ENCODE results near the gene CTR9. TPM values are rescaled to one million over a fixed set of nuclear protein-coding genes. Genes with fewer than 3 reads are reported as not detected.

The CTR9 gene
- 3.1 TPM for total RNA-seq

DNA sequence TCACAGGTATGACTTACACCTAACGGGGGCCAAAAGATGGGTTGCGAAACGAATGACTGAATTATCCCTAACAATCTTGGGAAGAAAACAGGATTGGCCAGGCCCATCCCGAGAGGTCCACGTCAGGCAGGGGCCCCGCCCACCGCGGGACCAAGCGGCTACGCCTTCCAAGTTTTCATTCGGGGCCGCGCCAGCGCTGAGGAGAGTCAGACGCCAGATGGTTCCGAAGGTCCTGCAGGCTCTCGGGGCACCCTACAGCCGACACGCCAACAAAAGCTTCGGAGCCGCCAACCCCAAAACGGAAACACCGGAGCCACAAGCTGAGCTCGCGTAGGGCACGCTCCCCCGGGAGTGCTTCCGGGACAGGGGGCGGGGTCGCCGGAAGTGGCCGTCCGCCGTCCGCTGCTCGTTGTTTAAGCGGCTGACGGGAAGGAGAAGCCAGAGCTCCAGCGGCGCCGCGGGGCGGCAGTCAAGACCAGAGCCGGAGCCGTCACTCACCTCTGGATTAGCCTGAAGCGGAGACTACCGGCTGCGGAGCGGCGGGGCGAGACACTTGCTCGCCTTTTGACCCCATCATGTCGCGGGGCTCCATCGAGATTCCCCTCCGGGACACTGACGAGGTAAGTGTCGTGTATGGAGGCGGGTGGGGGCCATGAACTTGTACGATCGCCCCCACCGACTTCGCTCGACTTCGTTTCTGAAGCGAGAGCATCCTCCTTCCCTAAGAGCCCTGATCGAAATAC lies at the start of gene CTR9:
Gene CTR9 (plus strand): TSS at position 409 of the 743 bp plus-strand sequence. CDS start 167 bp downstream, at position 576.
- peaks cover 11 to 17% of the 10 kb centered on the region in 2 donors for H3K36me3 ChIP-seq
- H3K27ac ChIP-seq: peak within 1 kb of the TSS; percentile 90 to 96
- H3K4me3 ChIP-seq: peak within 1 kb of the TSS; percentile 83 to 91
- peak; percentile 82 to 97 for DNase-seq (ENCODE audit: low spot score in 2 of 2)
- no peaks in the 10 kb centered on the region for H3K27me3 ChIP-seq
- TF ChIP-seq, protein P1, sequence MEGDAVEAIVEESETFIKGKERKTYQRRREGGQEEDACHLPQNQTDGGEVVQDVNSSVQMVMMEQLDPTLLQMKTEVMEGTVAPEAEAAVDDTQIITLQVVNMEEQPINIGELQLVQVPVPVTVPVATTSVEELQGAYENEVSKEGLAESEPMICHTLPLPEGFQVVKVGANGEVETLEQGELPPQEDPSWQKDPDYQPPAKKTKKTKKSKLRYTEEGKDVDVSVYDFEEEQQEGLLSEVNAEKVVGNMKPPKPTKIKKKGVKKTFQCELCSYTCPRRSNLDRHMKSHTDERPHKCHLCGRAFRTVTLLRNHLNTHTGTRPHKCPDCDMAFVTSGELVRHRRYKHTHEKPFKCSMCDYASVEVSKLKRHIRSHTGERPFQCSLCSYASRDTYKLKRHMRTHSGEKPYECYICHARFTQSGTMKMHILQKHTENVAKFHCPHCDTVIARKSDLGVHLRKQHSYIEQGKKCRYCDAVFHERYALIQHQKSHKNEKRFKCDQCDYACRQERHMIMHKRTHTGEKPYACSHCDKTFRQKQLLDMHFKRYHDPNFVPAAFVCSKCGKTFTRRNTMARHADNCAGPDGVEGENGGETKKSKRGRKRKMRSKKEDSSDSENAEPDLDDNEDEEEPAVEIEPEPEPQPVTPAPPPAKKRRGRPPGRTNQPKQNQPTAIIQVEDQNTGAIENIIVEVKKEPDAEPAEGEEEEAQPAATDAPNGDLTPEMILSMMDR (IDR thresholded peaks at IDR 0.05): peak in 2 of 3 experiments; percentile 8 to 33
- intact Hi-C loops (cut with DNase I): no loop called here
- no peaks in the 10 kb centered on the region for H3K9me3 ChIP-seq
- H3K4me1 ChIP-seq: peaks cover 0 to 11% of the 10 kb centered on the region in 2 donors

DNA sequence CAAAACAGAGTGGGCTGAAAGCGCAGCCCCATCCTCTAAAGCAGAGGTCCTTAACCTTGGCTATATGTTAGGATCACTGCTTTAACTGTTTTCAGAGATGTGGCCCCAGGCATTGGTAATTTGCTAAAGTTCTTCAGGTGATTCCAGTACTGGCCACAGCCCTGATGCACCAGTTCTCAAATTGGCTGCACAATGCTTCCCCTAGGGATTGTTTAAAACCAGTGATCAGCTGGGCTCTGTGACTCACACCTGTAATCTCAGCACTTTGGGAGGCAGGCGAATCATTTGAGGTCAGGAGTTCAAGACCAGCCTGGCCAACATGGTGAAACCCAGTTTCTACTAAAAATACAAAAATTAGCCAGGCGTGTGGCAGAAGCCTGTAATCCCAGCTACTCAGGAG lies 49.1 kb upstream of the CTR9 start:
- H3K4me3 ChIP-seq: no peak overlapping the region
- no peaks in the 10 kb centered on the region for H3K36me3 ChIP-seq
- DNase-seq (ENCODE audit: low spot score in 2 of 2): no peak
- no peak overlapping the region for H3K27ac ChIP-seq
- no peaks in the 10 kb centered on the region for H3K9me3 ChIP-seq
- intact Hi-C loops (cut with DNase I): no loop called here
- H3K27me3 ChIP-seq: no peaks in the 10 kb centered on the region
- peaks cover 11 to 16% of the 10 kb centered on the region in 2 donors for H3K4me1 ChIP-seq
- TF ChIP-seq, protein P1 (IDR thresholded peaks at IDR 0.05): no peak

DNA sequence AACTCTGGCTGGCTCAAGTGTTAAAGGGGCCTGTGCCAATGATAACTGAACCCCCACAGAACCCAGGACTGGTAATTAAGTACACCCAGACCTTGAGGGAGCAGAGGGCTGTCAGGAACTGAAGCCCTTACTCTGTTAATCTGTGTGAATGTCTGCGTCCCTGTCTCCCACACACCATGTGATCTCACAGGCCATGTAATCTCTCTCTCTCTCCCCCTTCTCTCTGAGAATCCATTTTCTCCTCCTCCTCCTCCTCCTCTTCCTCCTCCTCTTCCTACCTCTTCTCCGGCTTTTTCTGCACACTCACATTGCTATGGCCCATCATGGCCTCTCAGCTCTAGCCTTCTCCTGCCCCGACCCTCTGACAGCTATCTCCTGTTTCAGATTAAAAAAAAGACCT lies 42.9 kb upstream of the CTR9 start:
- H3K36me3 ChIP-seq: no peaks in the 10 kb centered on the region
- TF ChIP-seq, protein P1 (IDR thresholded peaks at IDR 0.05): no peak

DNA sequence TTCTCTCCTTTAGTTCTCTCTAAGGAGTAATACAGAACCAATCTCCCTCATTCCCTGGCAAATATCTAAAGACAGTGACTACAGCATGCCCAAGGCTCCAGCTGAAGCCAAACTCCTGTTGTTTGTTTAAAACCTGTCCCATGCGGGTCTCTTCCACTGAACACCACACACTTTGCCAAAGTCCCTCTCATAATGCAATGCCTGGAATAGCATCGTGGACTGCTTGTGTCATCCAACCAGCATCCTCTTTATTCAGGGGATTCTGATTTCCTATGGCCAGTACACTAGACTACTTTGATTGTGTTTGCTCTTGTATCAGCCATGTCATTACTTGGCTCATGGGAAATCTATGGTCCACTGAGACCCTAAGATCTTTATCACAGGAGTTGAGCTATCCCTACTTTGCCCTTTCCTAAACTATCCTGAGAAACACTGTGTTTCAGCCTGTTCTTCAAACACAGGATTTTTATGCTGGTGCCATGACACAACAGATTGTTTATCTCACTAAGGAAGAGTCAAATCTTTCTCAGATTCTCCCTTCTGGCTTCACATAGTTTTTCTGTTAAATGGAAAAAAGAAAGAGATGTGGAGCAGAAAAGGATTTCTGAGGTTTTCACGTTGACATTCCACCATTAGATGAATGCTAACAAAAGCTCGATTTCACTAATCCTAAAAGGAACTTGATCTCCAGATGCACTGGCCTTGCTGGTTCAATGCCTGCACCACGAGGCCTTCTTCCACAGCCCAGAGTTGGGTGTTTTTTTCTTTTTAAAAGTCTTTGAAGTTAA lies 41.6 kb upstream of the CTR9 start:
- intact Hi-C loops (cut with DNase I): no loop called here
- H3K9me3 ChIP-seq: no peaks in the 10 kb centered on the region
- no peak for DNase-seq (ENCODE audit: low spot score in 2 of 2)
- H3K4me3 ChIP-seq: no peak overlapping the region
- no peak overlapping the region for H3K27ac ChIP-seq
- TF ChIP-seq, protein P1 (IDR thresholded peaks at IDR 0.05): no peak
- H3K36me3 ChIP-seq: no peaks in the 10 kb centered on the region
- H3K4me1 ChIP-seq: no peaks in the 10 kb centered on the region
- H3K27me3 ChIP-seq: no peaks in the 10 kb centered on the region

More for the DNA sequence above, 42.9 kb upstream of the CTR9 start:
- Histone ChIP-seq H3K4me1 (no peaks in the 10 kb centered on the region), H3K27ac (no peak overlapping the region), H3K4me3 (no peak overlapping the region), H3K27me3 (no peaks in the 10 kb centered on the region), H3K9me3 (no peaks in the 10 kb centered on the region)
- no peak for DNase-seq (ENCODE audit: low spot score in 2 of 2)
- intact Hi-C loops (cut with DNase I): no loop called here

DNA sequence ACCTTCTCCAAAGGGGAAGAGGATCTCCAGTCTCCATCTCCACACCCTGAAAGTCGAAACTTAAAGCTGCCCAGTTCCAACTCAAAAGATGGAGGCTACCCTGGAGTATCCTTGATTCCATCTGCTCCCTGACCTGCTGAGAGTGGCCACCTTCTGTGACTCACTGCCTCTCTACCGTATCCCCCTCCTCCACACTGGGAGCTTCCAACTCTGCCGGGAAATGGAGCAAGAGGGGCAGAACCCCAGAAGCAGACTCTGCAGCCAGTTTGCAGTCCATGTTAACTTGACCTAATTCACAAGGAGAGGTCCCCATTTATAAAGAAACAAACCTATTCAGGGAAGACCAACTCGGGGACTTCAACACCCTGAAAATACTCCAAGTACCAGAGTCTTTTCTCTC lies 35.5 kb upstream of the CTR9 start:
- Histone ChIP-seq H3K27ac (no peak overlapping the region), H3K9me3 (no peaks in the 10 kb centered on the region), H3K4me3 (no peak overlapping the region), H3K36me3 (no peaks in the 10 kb centered on the region), H3K27me3 (no peaks in the 10 kb centered on the region), H3K4me1 (no peaks in the 10 kb centered on the region)
- intact Hi-C loops (cut with DNase I): no loop called here
- TF ChIP-seq, protein P1 (IDR thresholded peaks at IDR 0.05): no peak
- DNase-seq (ENCODE audit: low spot score in 2 of 2): no peak

All from ascending aorta (tissue), 2 donors.